RWPE2 (cell line): ENCODE measurements around the gene CTCF.

Experiments
- ATAC-seq: fragments of 200-7000 bp; cut with Tn5 transposase; 3 replicates; pipeline ENCODE4 v1.9.1; 2021; ENCODE audit warnings: low read depth
- DNase-seq: peaks from one replicate; pipeline ENCODE4 v3.0.0-alpha.2; 2020; ENCODE audit warnings: low spot score
- H3K27ac ChIP-seq: fragments of 450-650 bp; 2 replicates; pipeline ENCODE4 v1.5.1; 2017; ENCODE audit warnings: mild to moderate bottlenecking; ENCODE audit not compliant: poor library complexity, severe bottlenecking
- H3K27me3 ChIP-seq: fragments of 250-450 bp; sonication (Bioruptor Pico); 2 replicates; pipeline ENCODE4 v1.5.1; 2021; ENCODE audit warnings: mild to moderate bottlenecking, moderate library complexity; ENCODE audit not compliant: insufficient read depth, poor library complexity, severe bottlenecking
- H3K36me3 ChIP-seq: fragments of 250-450 bp; sonication (Bioruptor Pico); 2 replicates; pipeline ENCODE4 v1.5.1; 2020; ENCODE audit warnings: low read depth, mild to moderate bottlenecking, moderate library complexity
- H3K4me1 ChIP-seq: fragments of 250-450 bp; sonication (Bioruptor Pico); 2 replicates; pipeline ENCODE4 v1.5.1; 2021; ENCODE audit warnings: mild to moderate bottlenecking, moderate library complexity; ENCODE audit not compliant: insufficient read depth, poor library complexity, severe bottlenecking
- H3K4me3 ChIP-seq: fragments of 250-450 bp; sonication (Bioruptor Pico); 2 replicates; pipeline ENCODE4 v1.5.1; 2021; ENCODE audit warnings: mild to moderate bottlenecking, moderate library complexity; ENCODE audit not compliant: severe bottlenecking
- H3K9me3 ChIP-seq: fragments of 250-450 bp; sonication (Bioruptor Pico); 2 replicates; pipeline ENCODE4 v1.5.1; 2021; ENCODE audit warnings: mild to moderate bottlenecking, moderate library complexity; ENCODE audit not compliant: severe bottlenecking
- CTCF ChIP-seq: fragments of 450-650 bp; IDR thresholded peaks from one replicate; pipeline ENCODE4 v1.5.1; 2017; ENCODE audit warnings: mild to moderate bottlenecking, moderate library complexity; ENCODE audit not compliant: poor library complexity, severe bottlenecking

Gene CTCF

DNA sequence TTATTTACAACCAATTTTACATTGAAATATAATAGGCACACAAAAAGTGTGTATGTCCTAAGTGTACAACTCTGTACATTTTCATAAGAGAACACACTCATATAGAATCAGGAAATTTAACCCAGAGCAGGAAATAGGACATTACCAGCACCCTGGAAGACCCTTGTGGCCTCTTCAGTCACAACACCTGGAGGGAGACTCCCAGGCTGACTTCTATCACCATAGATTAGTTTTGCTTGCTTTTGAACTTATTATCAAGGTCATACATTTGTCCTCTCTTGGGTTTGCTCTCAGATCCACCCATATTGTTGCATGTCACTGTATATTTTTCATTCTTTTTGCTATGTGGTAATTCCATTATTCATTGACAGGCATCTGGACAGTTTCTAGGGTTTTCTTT, 27.9 kb upstream of the CTCF start:
- DNase-seq (no peak), ATAC-seq (no peak)
- peaks cover 15% of the 10 kb centered on the region; the same call in 1 of the 2 replicates for H3K36me3 ChIP-seq
- TF ChIP-seq CTCF: no peak
- no peaks in the 10 kb centered on the region for H3K27me3 ChIP-seq
- H3K27ac ChIP-seq: no peak overlapping the region
- H3K4me1 ChIP-seq: peaks cover 3% of the 10 kb centered on the region
- no peaks in the 10 kb centered on the region for H3K9me3 ChIP-seq
- no peak overlapping the region for H3K4me3 ChIP-seq

- Histone ChIP-seq H3K9me3 (no peaks in the 10 kb centered on the region), H3K4me1 (peaks cover 3% of the 10 kb centered on the region), H3K4me3 (no peak overlapping the region), H3K36me3 (peaks cover 21% of the 10 kb centered on the region), H3K27me3 (no peaks in the 10 kb centered on the region), H3K27ac (no peak overlapping the region)
- no peak for TF ChIP-seq CTCF
- no peak for DNase-seq
- no peak for ATAC-seq
Observed at GRCh38 chr16:67535201-67535600, 27.1 kb upstream of the CTCF start.

- no peaks in the 10 kb centered on the region for H3K9me3 ChIP-seq
- DNase-seq: no peak
- peak; percentile 63 for ATAC-seq
- peaks cover 5% of the 10 kb centered on the region for H3K4me1 ChIP-seq
- peaks cover 42% of the 10 kb centered on the region for H3K36me3 ChIP-seq
- H3K4me3 ChIP-seq: peak overlapping the region; percentile 43
- no peak for TF ChIP-seq CTCF
- no peaks in the 10 kb centered on the region for H3K27me3 ChIP-seq
- H3K27ac ChIP-seq: peak overlapping the region; percentile 39
Observed at GRCh38 chr16:67537270-67537635, 25.1 kb upstream of the CTCF start.

GRCh38 chr16:67537636-67538591, 24.4 kb upstream of the CTCF start:
- TF ChIP-seq CTCF: no peak
- H3K36me3 ChIP-seq: peaks cover 43% of the 10 kb centered on the region
- peak overlapping the region; percentile 43 for H3K4me3 ChIP-seq
- DNase-seq (no peak), ATAC-seq (peak; percentile 2; the same call in 2 of the 3 replicates)
- no peaks in the 10 kb centered on the region for H3K27me3 ChIP-seq
- H3K9me3 ChIP-seq: no peaks in the 10 kb centered on the region
- H3K27ac ChIP-seq: peak overlapping the region; percentile 39
- H3K4me1 ChIP-seq: peaks cover 5% of the 10 kb centered on the region

GRCh38 chr16:67538666-67539101, 23.6 kb upstream of the CTCF start:
- Histone ChIP-seq H3K4me3 (no peak overlapping the region), H3K27me3 (no peaks in the 10 kb centered on the region), H3K36me3 (peaks cover 50% of the 10 kb centered on the region), H3K4me1 (peaks cover 5% of the 10 kb centered on the region), H3K27ac (peak overlapping the region; percentile 39), H3K9me3 (no peaks in the 10 kb centered on the region)
- no peak for ATAC-seq
- DNase-seq: no peak
- no peak for TF ChIP-seq CTCF
